GM21381 (cell line): ENCODE results near the gene LPP.

Source experiments
- ATAC-seq: cut with Tn5 transposase; IDR thresholded peaks from one replicate; pipeline ENCODE4 v1.9.1; 2021; ENCODE audit warnings: mild to moderate bottlenecking, moderate library complexity; ENCODE audit not compliant: unreplicated experiment

The LPP gene

DNA sequence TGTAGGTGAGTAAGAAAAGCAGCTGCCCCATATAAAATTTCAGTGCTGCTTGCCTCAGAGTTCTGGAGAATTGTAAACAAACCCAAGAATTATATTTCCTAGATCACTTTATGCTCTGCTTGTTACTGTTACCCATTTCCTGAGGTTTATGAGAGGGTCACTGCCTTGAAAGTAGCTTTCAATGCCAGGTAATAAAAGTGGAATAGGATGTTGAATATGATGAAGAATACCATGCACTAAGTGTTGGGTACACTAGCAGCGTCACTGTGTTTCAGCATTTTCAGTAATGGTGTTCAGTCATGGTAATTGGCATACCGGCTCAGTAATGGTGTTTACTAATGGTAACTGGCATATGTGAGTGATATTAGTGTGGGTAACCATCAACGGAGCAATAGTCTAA lies 568.0 kb downstream of the LPP start:
- ATAC-seq: no peak

DNA sequence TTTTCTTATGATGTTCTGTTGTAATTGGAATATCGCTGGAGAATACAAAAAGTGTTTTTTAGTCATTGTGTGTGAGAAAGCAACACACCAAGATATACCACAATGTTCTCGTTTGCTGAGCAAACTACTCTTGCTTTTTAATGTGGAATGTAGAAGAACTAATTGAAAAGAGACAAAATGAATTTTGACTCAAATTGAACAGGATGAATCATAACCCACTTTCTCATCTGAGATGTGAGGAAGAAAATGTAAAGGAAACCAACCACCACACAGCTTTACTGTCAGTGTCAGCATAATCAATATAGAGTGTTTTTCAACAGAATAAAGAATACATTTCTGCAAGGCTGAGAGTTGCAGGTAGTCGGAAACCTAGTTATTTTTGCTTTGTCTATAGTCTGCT lies 569.0 kb downstream of the LPP start:
- ATAC-seq: no peak

DNA sequence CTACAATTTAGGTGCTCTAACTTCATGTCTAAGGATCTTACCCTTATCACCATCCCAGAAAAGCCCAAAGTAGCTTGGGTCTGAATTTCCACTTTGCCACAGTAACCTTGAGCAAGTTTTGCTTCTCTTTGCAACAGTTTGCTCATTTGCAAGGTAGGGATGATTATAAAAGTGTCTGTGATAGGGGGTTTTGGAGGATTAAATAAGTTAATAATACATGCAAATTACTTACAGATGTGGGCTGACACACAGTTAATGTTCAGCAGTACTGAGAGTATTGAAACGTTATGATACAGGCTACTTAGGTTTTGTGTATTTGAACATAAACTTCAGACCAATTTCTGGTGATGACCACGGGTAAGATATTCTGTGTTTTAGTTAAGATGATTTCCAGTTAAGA lies 573.1 kb downstream of the LPP start:
- ATAC-seq: no peak

DNA sequence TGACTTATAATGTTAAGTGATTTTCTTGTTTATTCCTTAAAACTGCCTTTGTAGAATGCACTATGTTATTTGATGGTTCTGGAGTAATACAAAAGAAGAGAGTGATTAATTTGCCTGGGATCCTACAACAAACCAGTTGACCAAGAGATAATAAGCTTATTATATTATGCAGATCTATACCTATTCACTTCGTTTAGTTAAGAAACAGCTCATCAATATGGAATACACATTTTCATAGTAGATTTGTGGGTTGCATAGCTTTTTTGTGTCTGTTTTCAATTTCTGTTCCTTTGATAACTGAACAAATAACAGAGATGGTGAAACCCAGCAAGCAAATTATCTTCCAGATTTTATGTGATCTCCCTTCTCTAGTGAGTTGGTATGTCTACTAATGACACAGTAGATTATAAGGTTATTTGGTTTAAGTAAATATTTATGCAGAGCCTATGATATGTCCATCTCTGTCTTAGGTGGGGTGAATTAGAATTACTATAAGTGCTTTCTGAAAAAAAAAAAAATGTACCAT lies 574.5 kb downstream of the LPP start:
- no peak for ATAC-seq

DNA sequence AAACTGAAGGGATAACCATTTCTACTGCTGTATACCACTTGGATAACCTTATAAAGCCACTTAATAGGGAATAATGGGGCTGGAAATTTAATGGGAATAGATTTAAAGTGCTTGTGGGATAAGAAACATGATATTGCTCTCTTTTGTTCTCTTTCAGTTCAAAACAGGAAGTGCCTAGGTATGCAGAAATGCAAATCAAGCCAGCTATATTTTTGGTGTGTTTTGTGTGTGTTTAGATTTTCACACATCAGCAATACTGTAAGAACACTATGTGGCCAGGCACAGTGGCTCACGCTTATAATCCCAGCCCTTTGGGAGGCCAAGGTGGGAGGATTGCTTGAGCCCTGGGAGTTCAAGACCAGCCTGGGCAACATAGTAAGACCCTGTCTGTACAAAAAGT lies 575.5 kb downstream of the LPP start:
- ATAC-seq: no peak

DNA sequence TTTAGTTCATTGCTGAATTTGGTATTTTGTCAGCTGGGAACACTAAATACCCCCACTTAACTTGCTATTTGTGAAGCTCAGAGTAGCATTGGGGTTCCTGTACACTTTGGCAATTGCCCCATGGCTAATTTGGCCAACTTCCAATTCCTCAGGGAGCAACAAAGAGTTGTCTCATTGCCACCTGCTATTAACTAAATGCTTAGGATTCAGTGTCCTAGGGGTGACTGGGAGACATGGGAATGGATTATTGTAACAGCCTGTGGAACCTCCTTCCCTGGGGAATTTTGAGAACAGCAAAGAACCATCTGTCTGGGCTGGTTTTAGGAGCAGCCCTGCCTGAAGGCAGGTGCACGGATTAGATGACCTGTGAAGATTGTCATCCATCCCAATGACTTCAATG lies 580.4 kb downstream of the LPP start:
- ATAC-seq: no peak

DNA sequence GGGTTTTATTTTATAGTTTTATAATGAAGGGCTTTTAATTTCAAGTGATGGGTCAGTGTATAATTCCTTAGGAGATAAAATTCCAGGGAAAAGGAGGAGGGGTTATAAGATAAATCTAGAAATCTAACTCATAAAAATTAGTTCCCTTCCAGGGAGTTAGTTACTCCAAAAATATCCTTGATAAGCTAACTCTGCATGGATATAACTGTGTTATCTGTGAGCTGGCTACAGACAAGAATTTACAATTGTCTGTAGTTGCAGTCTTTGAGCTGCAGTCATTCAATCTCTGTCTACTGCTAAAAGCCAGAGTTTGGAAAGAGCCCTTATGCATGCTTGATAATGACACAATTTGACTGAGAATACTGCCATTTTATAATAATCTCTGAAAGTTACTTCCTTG lies 585.6 kb downstream of the LPP start:
- no peak for ATAC-seq

DNA sequence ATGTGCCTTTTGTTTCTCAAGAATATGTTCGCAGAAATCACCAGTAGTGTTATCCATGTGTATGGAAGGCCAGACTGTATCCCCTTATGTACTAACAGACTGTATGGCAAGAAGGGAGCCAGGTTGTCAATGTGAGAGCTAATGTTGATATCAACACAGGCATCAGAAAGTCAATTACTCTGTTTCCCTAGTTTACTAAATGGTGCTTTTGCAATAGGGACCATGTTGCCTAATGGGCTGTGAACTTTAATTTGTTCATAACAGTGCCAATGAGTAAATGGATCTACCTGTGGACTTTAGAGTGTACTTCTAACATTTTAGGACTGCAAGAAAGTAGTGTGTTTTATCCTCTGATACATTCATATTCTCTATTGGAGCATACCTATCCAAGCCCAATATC lies 586.1 kb downstream of the LPP start:
- ATAC-seq: no peak

DNA sequence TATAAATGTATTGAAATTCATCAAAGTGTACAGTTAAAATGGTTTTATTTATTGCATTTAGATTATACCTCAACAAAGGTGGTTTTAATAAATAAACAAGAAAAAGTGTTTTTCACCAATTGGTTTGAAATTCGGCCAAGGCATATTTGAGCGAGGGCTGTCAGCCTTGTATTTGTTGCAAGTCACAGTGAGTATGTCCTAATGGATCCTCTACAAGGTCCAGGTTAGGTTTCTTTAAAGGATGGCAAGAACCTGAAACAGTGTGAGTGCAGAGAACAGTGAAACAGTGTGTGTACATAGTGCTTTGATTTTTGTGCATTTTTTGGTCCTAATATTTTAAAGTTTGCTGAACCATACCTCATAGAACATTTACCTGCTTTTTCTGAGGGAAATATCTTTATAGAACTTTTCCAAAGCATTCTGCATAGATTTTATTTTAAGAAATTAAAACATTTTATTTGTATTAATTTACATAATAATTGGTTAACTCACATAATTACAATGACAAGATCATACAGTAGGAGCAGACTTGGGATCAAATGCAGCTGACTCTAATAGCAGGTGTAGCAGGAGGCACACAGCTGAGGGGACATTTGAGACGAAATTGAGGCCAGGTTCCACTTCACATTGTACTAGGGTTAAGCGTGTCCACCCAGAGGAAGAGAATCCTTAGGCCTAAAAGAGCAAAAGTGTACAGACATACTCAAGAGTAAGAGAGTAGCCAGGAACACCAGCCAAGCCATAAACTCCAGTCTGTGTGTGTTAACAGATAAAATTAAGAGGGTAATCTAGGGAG lies 589.0 kb downstream of the LPP start:
- no peak for ATAC-seq

DNA sequence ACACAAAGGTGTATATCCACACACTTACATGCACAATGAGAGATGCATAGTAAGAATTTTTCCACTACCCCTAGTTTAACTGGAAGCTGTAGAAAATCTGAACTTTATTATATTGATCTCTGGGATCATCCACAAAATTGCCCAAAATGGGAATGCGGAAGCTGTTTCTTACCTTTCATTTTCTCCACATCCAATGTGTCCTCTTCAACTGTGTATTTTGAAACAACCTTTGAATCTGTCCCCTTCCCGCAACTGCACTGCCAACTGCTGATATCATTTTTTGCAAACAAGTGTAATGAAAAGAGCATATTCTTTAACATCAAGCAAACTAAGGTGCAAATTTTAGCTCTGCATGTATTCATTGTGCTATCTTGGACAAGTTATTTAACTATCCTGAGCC lies 590.2 kb downstream of the LPP start:
- ATAC-seq: no peak

DNA sequence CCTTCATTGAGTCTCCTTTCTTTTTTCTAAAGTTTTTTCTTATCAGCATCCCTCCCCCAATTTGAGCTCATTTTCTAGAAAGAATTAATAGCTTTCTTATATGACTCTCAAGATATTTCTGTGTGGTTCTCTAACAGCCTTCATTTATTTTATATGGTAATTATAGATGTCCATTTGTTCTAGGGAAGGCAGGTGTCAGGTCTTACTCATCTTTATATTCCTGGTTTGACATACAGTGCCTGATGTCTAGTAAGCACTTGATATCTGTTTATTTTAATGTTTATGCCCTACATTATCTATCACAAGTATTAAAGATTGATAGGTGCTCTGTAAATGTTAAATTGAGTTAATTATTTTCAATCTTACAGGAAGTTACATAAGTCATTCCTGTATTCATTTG lies 591.1 kb downstream of the LPP start:
- no peak for ATAC-seq

DNA sequence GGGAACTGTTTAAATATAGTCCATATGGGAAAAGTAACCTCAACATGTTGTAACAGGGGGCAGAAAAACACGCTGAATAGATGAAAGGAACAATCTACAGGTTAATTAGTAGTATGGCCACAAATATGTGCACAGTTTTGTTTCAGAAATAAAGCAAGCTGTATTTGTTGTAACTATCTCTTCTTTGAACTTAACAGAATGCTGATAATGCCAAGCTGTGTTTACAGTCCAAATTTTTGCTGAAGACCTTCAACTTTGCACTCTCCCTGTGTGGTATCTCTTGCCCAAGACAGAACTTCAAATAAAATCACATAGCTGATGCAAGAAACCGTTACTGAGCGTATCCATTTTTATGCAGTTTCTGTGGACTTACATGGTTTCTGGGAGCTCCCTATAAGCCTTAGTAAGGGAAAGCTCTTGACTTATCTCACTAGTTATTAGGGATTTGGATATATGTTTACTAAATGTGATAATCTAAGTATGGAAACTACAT lies 592.4 kb downstream of the LPP start:
- no peak for ATAC-seq

DNA sequence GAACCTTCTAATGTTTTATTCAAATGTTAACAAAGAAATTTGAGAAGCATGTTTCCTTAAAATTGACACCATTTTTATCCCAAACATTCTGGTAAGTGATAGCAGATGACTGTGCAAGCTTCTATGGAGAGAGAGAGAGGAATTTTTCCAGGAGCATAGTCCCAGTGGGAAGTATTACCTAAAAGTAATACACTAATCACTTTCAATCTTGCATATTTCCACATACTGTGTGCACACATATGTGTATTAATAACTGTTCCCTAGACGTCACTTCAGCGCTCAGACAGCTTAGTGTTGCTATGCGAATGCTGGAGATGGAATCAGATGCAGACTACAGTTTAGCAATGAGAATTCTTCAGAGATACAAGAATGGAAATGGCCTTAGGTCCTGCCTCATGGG lies 593.5 kb downstream of the LPP start:
- ATAC-seq: no peak

DNA sequence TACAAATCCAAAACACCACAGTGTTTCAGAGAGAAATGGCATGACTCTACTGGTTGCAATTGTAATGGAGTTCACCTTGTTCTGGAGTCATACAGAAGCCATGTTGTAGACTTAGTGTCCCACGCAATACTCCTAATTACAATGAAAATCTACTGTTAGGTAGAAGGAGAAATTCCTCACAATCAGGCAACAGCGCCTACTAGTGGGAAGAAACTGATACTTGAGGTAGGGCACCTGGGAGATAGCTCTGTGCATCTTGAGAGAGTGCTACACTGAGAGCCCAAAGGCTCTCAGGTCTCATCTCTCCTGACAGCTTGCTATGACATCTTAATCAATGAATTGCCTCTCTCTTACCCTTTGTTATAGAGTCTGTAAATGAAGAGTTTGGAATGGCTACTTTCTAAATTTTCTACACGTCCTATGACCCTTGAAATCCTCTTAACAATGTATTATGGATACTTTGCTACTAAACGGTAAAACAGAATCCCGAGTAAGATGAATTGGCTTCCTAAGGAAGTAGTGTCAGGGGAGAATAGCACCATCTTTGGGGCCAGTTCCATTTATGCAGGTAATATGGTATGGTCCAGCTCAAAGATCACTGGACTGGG lies 595.2 kb downstream of the LPP start:
- ATAC-seq: no peak

DNA sequence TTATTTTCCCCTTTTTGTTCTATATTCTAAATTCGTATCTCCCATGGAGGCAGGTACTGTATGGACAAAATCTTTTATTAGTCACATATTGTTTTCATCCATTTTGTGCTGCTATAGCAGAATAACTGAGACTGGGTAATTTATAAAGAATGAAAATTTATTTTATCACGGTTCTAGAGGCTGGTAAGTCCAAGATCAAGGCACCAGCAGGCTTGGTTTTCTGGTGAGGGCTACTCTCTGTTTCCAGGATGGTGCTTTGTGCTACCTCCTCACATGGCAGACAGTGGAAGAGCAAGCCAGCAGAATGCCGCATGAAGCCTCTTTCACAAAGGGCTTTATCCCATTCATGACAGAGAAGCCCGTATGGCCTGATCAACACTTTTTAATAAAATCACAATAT lies 595.9 kb downstream of the LPP start:
- ATAC-seq: no peak

DNA sequence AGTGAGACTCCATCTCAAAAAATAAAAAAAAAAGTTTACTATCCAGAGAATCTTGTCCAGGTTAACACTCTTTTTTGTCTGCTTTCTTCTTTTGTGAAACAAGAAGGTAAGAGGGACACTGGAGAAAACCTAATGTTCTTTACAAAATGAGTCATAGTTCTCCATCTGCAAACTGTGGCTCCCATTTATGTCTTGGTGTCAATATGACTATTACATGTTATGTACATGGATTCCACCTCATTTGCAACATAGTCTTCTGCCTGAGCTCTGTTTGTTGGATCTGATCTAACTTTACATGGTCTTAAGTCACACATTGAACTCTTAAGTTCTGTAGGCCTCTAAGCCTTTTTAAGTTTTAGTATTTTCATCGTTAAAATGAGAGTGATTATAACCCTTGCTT lies 596.7 kb downstream of the LPP start:
- ATAC-seq: no peak

DNA sequence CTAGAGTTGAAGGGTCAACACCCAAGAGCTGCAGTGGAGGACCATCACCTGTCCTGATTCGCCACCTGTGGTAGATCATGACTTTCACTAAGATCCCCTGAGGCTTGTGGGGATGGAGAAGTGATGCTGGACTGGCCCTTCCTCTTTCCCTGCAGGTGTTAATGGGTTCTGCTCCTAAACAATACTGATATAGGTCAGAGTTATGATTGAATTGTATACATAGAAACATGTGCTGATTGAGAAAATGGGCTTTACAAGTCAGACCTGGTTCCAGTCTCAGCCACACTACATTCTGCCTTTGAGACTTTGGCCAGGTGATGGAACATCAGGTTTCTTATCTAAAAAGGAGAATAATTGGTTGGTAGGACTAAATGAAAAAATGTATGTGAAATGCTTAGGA lies 598.9 kb downstream of the LPP start:
- no peak for ATAC-seq

DNA sequence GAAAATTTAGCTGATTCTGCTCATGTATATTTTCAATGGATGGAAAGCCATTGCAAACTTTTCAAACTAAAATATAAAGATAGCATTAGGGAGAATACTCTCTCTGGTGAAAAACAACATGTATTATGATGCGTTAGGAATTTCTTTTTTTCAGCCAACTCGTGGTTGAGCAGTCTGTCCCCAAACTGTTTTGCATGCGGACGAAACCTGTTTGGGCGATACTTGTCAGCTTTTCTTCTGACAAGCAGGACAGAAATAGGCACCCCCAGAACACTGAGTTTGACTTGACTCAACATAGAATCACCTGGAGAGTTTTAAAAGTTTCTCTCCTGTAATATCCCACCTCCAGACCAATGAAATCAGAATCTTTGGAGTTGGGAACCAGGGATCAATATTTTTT lies 600.3 kb downstream of the LPP start:
- ATAC-seq: no peak

DNA sequence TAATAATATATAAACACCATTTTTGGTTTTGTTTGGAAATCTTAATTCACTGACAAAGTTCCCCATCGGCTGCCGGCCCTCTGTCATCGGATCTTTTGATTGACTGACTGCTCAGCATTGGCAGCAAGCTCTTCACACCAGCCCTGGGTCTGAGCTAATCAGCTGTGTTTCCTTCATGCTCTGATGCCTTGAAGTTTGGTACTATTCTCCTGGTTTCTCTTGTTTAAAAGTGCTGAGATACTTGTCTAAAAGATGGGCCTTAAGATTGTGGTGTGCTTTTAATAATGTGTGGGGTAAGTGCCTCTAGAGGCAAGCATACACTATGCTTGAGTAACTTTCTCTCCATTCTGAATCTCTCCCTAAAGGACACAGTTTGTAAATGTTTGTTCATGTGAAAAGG lies 602.3 kb downstream of the LPP start:
- no peak for ATAC-seq

DNA sequence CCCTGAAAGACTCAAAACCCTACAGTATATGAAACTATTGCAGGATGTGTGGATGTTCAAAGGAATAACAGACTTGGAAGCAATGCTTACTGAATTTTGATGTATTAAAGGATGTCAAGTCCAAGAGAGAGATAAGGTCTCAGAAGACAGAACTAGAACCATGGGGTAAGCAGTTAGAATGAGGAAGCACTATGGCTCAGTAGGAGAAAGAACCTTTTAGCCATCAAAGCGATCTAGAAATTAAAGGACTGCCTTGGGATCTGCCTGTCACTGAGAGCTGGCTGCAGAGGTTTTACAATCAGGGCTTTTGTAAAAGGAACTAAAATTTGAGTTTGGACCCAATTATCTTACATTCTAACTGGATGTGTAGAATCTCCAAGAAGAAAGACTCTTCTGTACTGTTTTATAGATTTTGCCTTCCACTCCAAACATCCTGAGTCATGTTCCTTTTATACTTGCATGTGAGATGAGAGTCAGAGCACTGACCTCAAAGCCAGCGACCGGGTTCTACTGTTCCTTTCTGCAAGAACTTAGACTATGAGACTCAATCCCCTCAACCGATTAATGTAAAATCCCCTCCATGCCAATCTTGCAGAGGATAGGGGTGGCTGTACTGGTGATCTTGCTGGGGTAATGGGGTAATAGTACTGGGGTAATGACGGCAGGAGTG lies 605.5 kb downstream of the LPP start:
- ATAC-seq: no peak

DNA sequence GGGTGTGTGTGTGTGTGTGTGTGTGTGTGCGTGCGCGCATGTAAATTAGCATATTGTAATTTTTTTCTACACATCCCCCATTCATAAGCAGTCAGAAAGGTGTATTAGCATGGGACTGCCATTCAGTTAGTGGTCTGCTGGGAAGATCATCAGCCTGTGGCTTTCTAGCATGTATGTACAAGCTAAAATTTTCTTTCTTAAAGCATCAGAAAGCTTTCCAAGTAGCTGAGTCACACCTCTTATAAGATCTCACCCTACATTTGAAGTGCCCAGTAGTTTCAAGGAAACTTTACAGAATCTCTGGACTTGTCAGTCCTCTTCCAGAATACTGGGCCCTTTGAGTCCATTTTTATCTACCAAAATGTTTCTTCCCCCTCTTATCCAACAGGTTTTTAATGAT lies 606.5 kb downstream of the LPP start:
- no peak for ATAC-seq

DNA sequence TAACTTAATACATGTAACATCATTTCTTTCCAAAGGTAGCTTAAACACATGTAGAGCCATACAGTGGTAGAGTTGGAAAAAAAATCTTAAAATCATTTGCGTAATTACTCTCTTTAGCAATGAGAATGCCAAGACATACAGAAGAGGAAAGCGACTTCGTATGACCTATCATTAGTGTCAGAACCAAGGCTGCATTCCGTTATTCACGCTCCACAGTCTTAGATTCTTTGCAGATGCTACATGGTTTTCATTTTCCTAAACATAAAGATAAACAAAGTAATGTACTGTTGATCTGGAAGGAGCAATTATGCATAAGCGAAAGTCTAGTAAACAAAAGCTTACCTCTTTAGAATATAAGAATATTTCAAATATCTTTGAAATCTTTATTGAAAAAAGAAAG lies 607.5 kb downstream of the LPP start:
- ATAC-seq: no peak
